Activated CD4-positive, CD25-positive, alpha-beta regulatory T cell (primary cell): ENCODE data around the gene MSH2.
"Not testable (repeated sequence)": the region's sequence is repeated elsewhere in the genome, so short reads cannot be mapped to it uniquely, and the experiment has no call there.

ENCODE experiments used
- DNase-seq, 4 experiments: peaks; one replicate each; lab custom pipeline; 2025; lab: John Stamatoyannopoulos, UW

The MSH2 gene

DNA sequence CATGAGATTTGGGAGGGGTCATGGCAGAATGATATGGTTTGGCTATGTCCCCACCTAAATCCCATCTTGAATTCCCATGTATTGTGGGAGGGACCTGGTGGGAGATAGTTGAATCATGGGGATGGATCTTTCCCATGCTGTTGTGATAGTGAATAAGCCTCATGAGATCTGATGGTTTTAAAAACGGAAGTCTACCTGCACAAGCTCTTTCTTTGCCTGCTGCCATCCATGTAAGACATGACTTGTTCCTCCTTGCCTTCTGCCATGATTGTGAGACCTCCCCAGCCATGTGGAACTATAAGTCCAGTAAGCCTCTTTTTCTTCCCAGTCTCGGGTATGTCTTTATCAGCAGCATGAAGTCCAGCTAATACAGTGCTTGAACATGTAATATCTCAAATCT lies 5.0 kb downstream of the MSH2 start:
- DNase-seq = not testable (repeated sequence)

DNA sequence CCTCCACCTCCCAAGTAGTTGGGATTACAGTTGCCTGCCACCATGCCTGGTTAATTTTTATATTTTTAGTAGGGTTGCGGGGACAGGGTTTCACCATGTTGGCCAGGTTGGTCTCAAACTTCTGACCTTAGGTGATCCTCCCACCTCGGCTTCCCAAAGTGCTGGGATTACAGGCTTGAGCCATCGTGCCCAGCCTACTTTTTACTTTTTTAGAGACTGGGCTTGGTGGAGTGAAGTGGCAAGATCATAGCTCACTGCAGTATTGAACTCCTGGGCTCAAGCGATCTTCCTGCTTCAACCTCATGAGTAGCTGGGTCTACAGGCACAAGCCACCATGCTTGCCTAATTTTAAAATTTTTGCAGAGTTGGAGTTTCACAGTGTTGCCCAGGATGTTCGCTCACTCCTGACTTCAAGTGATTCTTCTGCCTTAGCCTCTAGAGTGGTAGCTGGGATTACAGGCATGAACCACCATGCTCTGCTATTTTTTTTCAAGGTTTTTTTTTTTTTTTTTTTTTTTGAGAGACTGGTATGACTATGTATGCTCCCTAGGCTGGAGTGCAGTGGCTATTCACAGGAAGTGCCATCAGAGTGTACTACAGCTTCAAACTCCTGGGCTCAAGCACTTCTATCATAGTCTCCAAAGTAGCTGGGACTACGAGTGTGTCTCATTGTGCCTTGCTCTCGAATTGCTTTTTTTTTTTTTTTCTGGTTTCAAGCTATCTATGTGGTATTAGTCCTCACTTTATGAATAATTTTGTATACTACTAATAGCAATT lies 11.9 kb downstream of the MSH2 start:
- no peak for DNase-seq

DNA sequence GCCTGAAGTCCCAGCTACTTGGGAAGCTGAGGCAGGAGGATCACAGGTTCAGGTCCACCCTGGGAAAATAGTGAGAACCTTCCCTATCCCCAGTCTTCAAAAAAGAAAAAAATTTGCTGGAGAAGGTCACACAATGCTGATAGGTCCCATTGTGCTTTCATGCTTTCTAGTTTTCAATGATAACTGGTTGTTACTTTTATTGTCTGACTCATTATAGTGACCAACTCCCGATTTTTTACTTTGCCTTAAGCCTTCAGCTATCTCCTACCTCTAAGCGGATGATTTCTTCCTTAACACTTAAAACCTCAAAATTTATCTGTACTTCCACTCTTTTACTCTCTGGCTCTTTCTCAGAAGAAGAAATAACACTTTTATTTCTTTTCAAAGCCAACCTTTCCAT lies 17.3 kb downstream of the MSH2 start:
- DNase-seq = no peak

DNA sequence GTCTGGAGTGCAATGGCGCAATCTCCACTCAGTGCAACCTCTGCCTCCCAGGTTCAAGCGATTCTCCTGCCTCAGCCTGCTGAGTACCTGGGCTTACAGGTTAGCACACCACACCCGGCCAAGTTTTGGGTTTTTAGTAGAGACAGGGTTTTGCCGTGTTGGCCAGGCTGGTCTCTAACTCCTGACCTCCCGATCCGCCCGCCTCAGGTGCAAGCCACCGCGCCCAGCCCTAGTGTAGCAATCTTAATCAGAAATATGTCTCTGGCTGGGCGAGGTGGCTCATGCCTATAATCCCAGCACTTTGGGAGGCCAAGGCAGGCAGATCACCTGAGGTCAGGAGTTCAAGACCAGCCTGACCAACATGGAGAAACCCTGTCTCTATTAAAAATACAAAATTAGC lies 17.7 kb downstream of the MSH2 start:
- not testable (repeated sequence) for DNase-seq

DNA sequence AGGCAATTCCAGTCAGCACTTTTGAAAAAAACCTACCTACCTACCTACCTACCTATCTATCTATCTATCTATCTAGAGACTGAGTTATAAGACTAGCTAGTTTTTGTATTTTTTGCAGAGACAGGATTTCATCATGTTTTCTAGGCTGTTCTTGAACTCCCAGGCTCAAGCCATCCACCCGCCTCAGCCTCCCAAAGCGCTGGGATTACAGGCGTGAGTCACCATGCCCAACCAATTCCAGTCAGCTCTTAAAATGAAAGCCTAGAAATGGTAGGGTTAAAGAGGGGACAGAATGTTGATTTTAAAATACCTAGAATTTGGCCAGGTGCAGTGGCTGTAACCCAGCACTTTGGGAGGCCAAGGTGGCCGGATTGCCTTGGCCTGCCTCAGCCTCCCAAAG lies 19.1 kb downstream of the MSH2 start:
- no peak for DNase-seq

DNA sequence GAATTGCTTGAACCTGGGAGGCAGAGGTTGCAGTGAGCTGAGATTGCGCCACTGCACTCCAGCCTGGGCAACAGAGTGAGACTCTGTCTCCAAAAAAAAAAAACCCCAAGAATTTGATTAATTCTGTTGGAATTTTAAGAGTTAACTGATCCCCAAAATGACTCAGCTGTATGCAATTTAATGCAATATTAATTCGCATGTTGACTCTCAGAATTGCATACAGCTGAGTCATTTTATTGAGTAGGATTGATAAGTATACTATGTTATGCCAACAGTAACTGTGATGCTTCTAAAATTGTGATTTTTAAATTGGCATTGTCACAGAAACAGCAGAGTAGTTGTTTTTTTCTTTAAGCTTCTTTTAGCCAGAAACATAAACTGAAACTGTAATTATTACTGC lies 19.6 kb downstream of the MSH2 start:
- no peak for DNase-seq

DNA sequence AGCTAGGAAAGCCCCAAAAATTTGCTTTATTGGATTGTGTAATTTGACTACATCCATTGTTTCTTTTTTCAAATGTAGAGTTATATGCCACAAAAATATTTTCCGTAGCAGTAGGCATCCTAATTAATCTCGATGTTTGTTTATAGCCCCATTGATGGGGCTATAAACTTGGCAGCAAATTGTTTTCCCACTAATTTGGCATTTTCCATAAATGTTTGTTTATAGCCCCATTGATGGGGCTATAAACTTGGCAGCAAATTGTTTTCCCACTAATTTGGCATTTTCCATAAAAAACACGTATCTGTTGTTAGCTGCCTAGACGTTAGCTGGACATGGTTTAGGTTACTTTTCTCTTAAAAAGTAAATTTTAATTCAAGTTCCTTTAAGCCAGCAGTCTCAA lies 23.8 kb downstream of the MSH2 start:
- no peak for DNase-seq

DNA sequence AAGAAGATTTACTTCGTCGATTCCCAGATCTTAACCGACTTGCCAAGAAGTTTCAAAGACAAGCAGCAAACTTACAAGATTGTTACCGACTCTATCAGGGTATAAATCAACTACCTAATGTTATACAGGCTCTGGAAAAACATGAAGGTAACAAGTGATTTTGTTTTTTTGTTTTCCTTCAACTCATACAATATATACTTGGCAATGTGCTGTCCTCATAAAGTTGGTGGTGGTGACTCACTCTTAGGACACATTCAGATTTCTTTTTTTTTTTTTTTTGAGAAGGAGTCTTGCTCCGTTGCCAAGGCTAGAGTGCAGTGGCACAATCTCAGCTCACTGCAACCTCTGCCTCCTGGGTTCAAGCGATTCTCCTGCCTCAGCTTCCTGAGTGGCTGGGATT lies 26.8 kb downstream of the MSH2 start:
- DNase-seq = no peak

DNA sequence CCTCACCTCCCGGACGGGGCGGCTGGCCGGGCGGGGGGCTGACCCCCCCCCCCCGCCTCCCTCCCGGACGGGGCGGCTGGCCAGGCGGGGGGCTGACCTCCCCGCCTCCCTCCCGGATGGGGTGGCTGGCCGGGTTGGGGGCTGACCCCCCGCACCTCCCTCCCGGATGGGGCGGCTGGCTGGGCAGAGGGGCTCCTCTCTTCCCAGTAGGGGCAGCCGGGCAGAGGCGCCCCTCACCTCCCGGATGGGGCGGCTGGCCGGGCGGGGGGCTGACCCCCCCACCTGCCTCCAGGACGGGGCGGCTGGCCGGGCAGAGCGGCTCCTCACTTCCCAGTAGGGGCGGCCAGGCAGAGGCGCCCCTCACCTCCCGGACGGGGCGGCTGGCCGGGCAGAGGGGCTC lies 30.1 kb downstream of the MSH2 start:
- not testable (repeated sequence) for DNase-seq

DNA sequence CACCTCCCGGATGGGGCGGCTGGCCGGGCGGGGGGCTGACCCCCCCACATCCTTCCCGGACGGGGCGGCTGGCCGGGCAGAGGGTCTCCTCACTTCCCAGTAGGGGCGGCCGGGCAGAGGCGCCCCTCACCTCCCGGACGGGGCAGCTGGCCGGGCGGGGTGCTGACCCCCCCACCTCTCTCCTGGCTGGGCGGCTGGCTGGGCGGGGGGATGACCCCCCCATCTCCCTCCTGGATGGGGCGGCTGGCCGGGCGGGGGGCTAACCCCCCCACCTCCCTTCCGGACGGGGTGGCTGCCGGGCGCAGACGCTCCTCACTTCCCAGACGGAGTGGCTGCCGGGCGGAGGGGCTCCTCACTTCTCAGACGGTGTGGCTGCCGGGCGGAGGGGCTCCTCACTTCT lies 30.5 kb downstream of the MSH2 start:
- not testable (repeated sequence) for DNase-seq

DNA sequence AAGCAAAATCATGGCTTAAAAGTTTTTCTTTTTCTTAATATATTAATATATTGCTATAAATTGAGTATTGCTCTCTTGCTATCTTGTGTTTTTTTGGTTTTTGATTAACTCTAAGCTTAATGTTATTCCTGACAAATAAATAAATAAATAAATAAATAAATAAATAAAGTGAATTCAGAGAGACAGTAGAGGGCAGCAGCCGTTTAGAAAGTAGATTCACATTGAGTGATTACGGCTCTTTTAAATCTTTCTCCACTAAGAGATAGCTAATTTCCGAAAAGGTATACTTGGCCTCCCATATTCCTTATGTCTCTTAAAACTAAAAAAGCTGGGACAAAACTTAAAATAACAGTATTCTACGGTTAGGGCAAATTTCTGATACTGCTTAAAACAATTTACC lies 34.3 kb downstream of the MSH2 start:
- DNase-seq = no peak

DNA sequence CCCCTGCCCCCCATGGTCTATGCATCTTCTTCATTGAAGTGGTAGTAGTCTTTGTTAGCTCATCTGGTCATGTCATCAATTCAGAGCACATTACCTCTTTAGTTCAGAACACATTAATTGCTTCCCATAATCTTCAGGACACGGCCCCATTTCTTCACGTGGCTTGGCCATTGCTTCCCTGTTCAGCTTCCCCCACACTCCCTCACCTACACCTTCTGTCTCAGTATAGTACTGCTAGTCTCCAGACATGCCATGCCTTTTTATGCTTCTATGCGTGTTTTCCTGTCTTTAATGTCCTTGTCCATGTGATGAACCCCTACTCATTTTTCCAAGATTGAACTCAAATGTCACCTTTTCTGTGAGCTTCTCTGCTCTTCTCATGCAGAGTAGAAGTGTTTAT lies 35.1 kb downstream of the MSH2 start:
- no peak for DNase-seq

DNA sequence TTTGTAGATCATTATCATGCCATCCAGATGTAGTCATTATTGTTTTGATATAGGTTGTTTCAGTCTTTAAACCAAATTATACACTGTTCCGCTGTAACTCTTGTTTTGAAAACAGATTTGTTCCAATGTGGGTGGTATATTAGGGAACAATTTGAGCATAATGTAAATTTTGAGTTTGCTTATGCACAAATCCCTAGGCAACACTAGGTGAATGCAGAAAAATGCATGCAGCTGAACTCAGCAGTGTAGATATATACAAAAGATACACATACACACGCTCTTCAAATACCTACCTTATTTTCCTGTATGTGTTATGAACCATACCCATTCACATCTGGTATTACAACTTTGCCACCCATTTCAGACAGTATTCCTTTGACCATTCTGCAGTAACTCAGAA lies 35.8 kb downstream of the MSH2 start:
- no peak for DNase-seq

DNA sequence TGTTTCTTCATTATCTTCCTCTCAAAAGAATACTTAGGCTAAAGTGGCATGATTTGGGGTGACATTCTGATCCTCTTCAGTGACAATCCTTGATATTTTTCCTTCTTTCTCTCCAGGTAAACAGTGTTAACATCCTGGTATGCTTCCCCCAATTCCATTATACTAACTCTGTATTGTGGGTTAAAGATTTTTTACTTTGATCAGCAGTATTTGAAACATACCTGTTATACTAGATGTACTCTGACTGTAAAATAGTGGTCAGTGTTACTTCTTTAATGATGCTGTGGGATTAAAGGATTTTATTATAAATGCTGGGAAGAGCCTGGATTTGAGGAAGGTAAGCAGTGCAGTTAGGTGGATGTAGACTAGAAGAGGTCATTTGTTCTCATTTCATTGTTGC lies 48.8 kb downstream of the MSH2 start:
- no peak for DNase-seq

DNA sequence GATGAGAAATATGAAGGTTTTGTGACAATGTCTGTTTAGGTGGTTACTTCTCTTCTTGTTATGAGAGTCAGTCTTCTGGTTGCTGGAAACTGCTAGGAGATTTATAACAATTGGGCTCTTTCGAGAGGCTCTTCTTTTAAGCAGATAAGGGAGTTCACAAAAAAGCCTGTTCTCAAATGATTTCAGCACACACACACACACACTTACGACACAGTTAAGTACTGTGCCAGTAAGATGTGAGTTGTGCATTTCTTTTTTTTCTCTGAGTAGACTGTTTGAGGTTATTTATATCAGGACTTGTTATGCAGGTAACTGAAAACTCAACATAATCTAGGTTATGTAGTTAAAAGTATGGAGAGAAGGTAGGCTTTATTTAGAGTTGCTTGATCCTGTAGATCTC lies 49.8 kb downstream of the MSH2 start:
- no peak for DNase-seq

DNA sequence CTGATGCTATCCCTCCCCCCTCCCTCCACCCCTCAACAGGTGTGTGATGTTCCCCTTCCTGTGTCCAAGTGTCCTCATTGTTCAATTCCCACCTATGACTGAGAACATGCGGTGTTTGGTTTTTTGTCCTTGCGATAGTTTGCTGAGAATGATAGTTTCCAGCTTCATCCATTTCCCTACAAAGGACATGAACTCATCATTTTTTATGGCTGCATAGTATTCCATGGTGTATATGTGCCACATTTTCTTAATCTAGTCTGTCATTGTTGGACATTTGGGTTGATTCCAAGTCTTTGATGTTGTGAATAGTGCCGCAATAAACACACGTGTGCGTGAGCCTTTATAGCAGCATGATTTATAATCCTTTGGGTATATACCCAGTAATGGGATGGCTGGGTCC lies 51.9 kb downstream of the MSH2 start:
- not testable (repeated sequence) for DNase-seq

DNA sequence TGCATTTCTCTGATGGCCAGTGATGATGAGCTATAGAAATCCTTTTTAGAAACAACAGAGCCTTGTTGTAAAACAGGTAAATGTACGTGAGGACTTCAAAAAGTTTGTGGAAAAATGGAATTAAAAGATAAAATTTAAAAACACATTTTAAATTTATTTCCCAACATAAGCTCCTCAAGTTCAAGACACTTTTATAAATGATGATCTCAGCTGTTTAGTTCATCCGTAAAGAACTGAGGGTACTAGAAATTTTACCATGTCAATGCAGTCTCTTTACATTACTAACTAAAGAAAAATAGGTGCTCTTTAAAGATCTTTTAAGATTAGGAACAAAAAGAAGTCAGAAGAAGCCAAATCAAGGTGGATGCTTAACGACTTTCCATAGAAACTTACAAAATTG lies 52.5 kb downstream of the MSH2 start:
- DNase-seq = no peak

DNA sequence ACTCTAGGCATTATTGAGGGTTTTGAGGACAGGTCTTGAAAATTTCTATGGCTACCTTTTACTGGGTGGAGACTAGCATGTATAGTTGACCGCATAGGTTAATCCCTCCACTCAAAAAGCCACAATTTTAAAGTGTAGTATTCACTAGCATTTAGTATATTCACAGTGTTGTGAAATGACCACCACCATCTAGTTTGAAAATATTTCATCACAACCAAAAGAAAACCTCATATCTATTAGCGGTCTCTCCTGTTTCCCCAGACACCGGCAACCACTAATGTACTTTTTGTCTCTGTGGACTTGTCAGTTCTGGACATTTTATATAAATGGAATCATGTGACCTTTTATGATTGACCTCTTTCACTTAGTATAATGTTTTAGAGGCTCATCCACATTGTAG lies 53.9 kb downstream of the MSH2 start:
- no peak for DNase-seq

DNA sequence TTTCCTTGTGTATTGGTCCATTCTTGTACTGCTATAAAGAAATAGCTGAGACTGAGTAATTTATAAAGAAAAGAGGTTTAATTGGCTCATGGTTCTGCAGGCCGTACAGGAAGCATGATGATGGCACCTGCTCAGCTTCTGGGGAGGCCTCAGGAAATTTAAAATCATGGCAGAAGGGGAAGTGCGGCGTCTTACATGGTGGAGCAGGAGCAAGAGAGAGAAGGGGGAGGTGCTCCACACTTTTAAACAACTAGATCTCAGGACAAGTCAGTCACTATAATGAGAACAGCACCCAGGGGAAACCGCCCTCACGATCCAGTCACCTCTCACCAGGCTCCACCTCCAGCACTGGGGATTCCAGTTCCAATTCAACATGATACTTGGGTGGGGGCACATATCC lies 54.3 kb downstream of the MSH2 start:
- DNase-seq = no peak

DNA sequence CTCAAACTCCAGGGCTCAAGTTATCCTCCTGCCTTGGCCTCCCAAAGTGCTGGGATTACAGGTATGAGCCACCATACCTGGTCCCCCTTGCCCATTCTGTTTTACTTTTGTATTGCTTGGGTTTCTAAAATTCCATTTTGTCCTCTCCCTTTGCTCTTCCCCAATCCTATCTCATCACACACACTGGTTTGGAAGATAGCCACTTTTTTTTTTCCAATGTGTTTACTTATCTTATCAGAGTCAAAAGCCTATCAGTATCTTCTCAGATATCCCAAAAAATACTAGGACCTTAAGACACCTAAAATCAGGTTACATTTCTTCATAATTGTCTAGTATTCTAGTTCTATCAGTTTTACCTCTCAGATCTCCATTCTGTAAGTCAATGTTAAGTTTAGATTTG lies 56.1 kb downstream of the MSH2 start:
- DNase-seq = no peak

DNA sequence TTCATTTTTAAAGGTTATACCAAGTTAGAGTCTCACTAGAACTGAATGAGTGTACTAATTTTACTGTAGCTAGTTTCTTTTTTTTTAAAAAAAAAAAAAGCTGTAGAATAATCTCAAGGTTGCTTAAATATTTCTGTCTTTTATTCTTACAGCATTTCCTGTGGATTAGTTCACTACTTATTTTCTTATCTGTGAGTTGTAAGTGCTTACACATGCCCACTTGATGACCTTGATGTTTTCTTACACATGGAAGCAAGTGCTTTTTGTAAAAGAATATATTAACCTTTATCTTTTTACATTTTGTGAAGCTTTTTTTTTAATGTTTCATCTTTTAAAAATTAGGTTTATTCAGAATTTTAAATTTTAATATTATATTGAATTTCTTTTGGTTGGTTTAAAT lies 57.8 kb downstream of the MSH2 start:
- DNase-seq = no peak

DNA sequence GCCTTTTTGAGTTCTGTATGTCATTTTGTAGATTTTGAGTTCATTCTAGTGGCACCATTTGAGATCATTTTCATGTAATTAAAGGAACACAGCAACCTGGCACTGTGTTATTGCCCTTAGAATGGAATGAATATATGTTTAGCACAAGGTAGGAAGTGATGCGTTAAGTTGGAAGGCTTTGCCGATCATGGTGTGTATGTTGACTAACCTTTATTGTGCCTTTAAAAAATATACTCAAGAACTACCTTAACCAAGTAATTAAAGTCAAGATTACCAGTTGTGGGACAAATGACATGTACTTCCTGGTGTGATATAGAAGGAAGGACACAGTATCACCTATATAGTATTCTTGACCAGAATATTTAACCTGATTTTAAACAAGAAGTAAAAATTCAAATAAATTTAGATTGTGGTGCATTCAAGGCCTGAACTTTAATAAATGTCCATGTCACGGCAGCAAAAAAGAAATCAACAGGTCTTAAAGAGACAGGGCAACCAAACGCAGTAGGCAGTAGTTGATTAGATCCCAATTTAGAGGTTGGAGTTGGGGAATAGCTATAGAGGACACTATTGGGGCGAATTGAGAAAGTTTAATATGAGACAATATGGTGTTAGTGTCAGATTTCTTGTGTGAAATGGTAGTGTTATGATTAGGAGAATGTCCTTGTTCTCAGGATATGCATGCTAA lies 68.6 kb downstream of the MSH2 start:
- DNase-seq = no peak

DNA sequence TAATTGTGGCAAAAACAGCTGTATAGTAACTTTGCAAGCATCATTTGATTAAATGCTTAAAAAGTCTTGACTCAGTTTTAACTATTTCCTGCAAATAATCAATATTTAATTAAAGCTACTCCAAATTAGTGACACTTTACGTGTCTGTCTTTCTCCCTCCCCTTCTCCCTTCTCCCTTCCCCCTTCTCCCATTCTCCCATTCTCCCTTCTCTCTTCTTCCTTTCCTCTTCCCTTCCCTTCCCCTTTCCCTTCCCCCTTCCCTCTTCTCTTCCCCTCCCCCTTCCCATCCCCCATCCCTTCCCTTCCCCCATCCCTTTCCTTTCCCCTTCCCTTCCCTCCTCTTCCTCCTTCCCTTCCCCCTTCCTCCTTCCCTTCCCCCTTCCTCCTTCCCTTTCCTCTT lies 76.9 kb downstream of the MSH2 start:
- no peak for DNase-seq

DNA sequence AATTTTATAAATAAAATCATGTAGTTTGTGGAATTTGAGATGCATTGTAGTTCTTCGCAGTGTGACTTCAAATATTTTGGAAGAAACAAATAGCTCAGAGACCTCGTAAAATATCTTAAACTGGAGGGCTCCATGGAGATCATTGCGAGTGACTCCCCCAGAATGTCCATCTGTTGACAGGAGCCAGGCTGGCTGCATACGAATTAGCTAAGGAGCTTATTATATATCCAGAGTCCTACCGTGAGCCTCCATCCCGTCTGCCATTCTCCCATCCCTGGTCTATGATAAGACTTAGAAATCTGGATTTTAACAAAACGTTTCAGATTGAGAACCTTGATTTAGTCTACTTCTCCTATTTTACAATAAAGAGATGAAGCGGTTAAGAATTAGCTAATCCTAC lies 80.2 kb downstream of the MSH2 start:
- no peak for DNase-seq
